Right atrium auricular region (tissue), 2 donors: ENCODE data around the gene CDH22. TPM values are rescaled to one million over a fixed set of nuclear protein-coding genes. Genes with fewer than 3 reads are reported as not detected.

ENCODE experiments used
- DNase-seq: peaks from one replicate; pipeline ENCODE4 v3.0.0-alpha.2; 2019; ENCODE audit warnings: low spot score
- H3K27ac ChIP-seq, 2 donors: fragments of 200-600 bp; sonication (generic); 1 replicate in 1 of 2; 2 replicates in 1 of 2; pipeline ENCODE4 v1.5.1; 2016 to 2019
- H3K27me3 ChIP-seq, 2 donors: fragments of 200-600 bp; sonication (generic); one replicate each; pipeline versions ENCODE4 v1.5.1 to v1.6.0; 2017 to 2019
- H3K36me3 ChIP-seq: fragments of 200-600 bp; sonication (generic); one replicate; pipeline ENCODE4 v1.5.1; 2016
- H3K4me1 ChIP-seq, 2 donors: fragments of 200-600 bp; sonication (generic); one replicate each; pipeline versions ENCODE4 v1.5.1 to v1.6.0; 2017 to 2019
- H3K4me3 ChIP-seq, 2 donors: fragments of 200-600 bp; sonication (generic); 1 replicate in 1 of 2; 2 replicates in 1 of 2; pipeline ENCODE4 v1.5.1; 2017 to 2019; ENCODE audit warnings: mild to moderate bottlenecking in 1 of 2, moderate library complexity in 1 of 2
- H3K9me3 ChIP-seq, 2 donors: fragments of 200-600 bp; sonication (generic); one replicate each; pipeline ENCODE4 v1.5.1; 2019
- CTCF ChIP-seq, 2 donors: fragments of 200-600 bp; sonication (generic); IDR thresholded peaks; one replicate each; pipeline ENCODE4 v1.5.1; 2019; ENCODE audit warnings: antibody characterized with exemption in 2 of 2
- total RNA-seq, 2 donors: library from RNA; depleted of rRNA; stranded (reverse); fragments of >200 nt; gene quantifications; one replicate each; pipeline ENCODE4 v1.1.0, GENCODE V29; 2016

CDH22 gene
- total RNA-seq, 2 donors from 2014 or later: 0.67 to 4.4 TPM

GRCh38 chr20:46157076-46157592 is 151.2 kb downstream of the CDH22 start:
- H3K4me1 ChIP-seq: no peaks in the 10 kb centered on the region
- no peak overlapping the region for H3K27ac ChIP-seq
- no peak for DNase-seq
- H3K27me3 ChIP-seq: no peaks in the 10 kb centered on the region
- no peaks in the 10 kb centered on the region for H3K9me3 ChIP-seq
- H3K36me3 ChIP-seq: no peaks in the 10 kb centered on the region
- H3K4me3 ChIP-seq: no peak overlapping the region
- TF ChIP-seq CTCF (IDR thresholded peaks at IDR 0.05): no peak

GRCh38 chr20:46156065-46156464 is 152.2 kb downstream of the CDH22 start:
- Histone ChIP-seq H3K9me3 (no peaks in the 10 kb centered on the region), H3K27me3 (no peaks in the 10 kb centered on the region), H3K4me3 (no peak overlapping the region), H3K36me3 (no peaks in the 10 kb centered on the region), H3K27ac (no peak overlapping the region), H3K4me1 (no peaks in the 10 kb centered on the region)
- TF ChIP-seq CTCF (IDR thresholded peaks at IDR 0.05): no peak
- no peak for DNase-seq

GRCh38 chr20:46154796-46155195 is 153.5 kb downstream of the CDH22 start:
- no peaks in the 10 kb centered on the region for H3K36me3 ChIP-seq
- H3K27me3 ChIP-seq: no peaks in the 10 kb centered on the region
- no peak overlapping the region for H3K27ac ChIP-seq
- no peak for DNase-seq
- TF ChIP-seq CTCF (IDR thresholded peaks at IDR 0.05): no peak
- H3K9me3 ChIP-seq: no peaks in the 10 kb centered on the region
- H3K4me1 ChIP-seq: no peaks in the 10 kb centered on the region
- no peak overlapping the region for H3K4me3 ChIP-seq

GRCh38 chr20:46154305-46154704 is 154.0 kb downstream of the CDH22 start:
- Histone ChIP-seq H3K4me3 (no peak overlapping the region), H3K36me3 (no peaks in the 10 kb centered on the region), H3K27ac (no peak overlapping the region), H3K27me3 (no peaks in the 10 kb centered on the region), H3K4me1 (no peaks in the 10 kb centered on the region), H3K9me3 (no peaks in the 10 kb centered on the region)
- TF ChIP-seq CTCF (IDR thresholded peaks at IDR 0.05): no peak
- DNase-seq: no peak

GRCh38 chr20:46152824-46153586 is 155.3 kb downstream of the CDH22 start:
- Histone ChIP-seq H3K4me3 (no peak overlapping the region), H3K36me3 (no peaks in the 10 kb centered on the region), H3K27ac (no peak overlapping the region), H3K27me3 (no peaks in the 10 kb centered on the region), H3K4me1 (no peaks in the 10 kb centered on the region), H3K9me3 (no peaks in the 10 kb centered on the region)
- TF ChIP-seq CTCF (IDR thresholded peaks at IDR 0.05): no peak
- DNase-seq: no peak

GRCh38 chr20:46151936-46152335 is 156.4 kb downstream of the CDH22 start:
- Histone ChIP-seq H3K36me3 (no peaks in the 10 kb centered on the region), H3K4me3 (no peak overlapping the region), H3K4me1 (no peaks in the 10 kb centered on the region), H3K27ac (no peak overlapping the region), H3K27me3 (no peaks in the 10 kb centered on the region), H3K9me3 (no peaks in the 10 kb centered on the region)
- DNase-seq: no peak
- TF ChIP-seq CTCF (IDR thresholded peaks at IDR 0.05): peak in 1 of 2 donors; percentile 27
